HG02610 (cell line): Measurements from ENCODE around the gene TLN1.

Experiments
- ATAC-seq: cut with Tn5 transposase; IDR thresholded peaks from one replicate; pipeline ENCODE4 v1.9.1; 2021; ENCODE audit warnings: mild to moderate bottlenecking, moderate library complexity; ENCODE audit not compliant: unreplicated experiment

Gene TLN1

GRCh38 chr9:35650341-35651158, 81.4 kb downstream of the TLN1 start, which contains the start of gene SIT1:
Gene SIT1 (minus strand): TSS chr9:35650931. CDS start chr9:35650853, 78 bp downstream.
- no peak for ATAC-seq

DNA sequence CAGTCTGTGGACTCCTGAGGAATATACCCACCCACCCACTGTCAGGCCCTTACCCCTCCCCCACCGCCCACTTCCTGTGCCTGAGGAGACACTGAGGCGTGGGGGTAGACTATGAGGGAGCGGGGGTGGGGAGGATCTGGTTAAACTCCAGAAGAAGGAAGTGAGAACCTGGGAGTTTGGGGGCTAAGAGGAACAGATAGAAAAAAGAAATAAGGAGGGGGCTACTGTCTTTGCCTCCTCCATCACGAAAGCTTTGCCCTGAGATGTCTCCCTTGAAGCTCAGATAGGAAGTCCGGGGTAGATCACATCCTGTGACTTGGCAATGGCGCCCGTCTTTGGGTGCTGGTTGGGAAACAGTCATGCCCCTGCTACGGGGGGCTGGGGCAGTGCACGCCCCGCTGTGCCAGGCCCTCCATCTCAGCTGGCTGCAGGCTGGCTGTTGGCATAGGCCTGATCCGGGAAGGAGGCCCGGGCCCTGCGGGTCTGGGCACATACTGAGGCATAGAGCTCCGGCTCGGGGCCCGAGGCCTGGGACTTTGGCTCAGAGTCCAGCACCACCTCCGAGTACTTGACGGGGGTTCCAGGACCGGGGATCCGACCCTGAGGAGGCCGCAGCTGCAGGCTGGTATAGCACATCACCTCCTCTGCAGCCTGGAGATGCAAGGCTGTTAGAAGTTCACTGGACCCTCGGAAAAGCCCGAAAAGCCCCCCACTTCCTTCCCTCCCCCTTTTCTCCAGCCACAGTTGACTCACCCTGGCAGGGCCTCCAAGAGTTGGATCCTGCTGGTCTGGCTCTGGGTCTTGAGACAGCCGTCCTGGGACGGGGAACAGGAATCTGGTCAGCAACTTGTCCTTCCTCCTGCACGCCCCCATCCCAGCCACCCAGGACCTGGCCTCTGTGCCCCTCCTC, 82.3 kb downstream of the TLN1 start:
- ATAC-seq: no peak
